GM19043 (cell line): Measurements from ENCODE around the gene GARS1.

ENCODE experiments used
- ATAC-seq: cut with Tn5 transposase; IDR thresholded peaks from one replicate; pipeline ENCODE4 v1.9.1; 2021; ENCODE audit warnings: low read depth; ENCODE audit not compliant: unreplicated experiment

The GARS1 gene

DNA sequence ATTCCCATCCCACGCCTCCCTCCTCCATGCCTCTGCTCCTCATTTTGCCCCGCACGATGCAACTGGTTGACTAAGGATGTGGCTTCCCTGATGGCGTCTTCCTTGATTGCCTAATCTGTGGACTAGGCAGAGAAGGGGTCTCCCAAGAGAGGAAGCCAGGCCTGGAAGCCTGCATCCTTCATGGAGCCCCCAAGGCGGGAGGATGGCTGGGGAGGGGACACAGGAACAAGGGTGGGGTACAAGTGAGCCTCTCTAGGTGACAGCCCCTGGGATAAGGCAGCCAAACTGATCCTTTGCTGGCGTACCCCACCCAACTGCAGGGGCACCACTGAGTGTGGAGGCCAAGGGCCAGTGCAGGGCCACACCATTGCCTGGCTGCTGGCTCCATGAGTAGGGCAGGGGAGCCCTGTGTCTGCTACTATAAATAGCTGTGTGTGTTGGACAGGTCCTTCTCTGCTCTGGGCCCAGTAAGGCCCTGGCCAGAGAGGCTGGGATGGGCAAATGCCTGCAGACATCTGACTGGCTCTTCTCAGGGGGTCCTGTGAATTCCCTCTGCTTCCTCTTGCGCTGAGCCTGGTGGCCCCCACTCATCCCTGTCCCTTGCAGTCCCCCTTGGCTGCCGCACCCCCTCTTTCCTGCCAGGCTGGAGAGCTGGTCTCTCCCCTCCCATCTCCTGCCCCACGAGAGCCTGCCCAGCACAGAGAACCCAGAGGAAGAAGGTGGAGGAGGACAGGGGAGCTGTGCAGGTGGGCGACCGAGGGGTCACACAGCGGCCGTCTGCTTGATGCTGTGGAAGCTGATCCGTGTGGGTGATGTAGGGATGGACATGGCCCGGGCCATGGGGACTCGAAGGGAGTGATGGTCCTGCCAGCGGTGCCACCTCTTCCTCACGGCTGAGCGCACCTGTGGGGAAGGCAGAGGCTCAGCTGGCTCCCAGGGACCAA, 58.3 kb downstream of the GARS1 start:
- no peak for ATAC-seq

DNA sequence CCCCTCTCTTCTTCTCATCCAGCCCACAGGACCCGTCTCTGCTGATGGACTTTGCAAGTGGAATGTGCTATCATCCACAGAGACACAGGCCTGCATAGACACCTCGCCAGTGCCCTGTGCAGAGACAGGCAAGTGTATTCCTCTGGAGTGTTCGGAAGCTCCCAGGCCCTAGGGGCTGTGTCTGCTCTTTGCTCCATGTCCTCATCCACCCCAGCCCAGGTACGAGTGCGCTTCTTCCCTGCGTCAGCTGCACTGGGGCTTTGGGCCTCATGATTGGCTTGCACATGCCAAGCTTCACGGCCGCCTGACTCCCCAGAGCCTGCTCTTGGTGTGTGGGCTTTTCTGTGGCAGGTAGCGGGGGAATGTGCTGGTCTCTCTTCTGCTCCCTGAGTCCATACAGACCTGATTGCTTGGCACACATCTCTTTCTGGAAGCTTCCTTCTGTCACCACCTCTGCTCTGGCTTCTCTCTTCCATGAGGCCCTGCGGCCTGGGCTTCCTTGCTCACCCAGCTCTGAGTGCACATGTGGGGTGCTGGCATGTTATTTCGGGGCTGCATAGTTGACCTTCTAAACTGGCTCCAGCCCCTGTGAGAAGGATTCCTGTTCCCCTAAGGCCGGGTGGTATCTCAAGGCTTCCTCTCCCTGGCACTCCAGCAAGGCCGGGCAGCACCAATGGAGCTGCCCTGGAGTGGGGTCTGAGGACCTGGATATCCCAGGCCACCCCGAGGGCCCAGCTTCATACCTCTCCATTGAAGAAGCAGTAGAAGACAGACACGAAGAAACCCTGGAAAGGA, 59.8 kb downstream of the GARS1 start:
- no peak for ATAC-seq

DNA sequence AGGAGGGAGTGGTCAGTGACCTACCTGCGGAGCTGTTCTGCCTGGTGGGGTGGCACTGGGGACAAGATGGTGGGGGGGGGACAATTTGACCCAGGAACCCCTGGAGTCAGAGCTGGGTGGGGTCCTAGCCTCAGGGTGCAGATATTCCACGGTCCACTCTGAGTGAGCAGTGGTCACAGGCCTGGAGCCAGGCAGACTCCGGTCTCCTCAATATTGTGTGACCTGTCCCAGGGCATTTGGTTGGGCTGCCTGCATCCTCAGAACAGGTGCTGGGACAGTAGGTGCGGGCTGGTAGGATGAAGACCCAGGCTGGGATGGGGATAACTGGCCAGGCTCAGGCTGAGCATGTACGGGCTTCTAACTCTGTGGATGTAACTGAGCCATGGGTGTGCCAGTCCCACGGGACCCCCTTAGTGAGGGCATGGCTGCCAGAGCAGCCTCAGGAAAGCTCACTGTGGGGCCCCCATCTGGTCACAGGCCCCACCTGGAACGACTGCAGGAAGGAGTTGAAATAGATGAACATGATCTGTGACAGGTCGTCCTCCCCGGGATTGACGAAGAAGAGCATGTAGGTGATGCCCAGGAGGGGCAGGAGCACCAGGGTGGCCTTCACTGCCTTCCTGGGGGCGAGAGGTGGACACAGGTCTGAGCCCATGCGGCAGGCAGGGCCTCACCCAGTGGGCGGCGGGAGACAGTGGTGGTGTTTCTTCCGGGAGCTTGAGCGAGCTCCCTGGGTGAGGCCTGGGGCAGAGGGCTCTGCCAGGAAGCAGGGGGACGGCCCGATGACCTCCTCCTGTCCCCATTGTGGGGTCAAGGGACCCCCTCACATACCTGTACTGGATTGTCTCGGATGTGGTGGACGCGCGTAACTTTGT, 60.7 kb downstream of the GARS1 start:
- no peak for ATAC-seq

DNA sequence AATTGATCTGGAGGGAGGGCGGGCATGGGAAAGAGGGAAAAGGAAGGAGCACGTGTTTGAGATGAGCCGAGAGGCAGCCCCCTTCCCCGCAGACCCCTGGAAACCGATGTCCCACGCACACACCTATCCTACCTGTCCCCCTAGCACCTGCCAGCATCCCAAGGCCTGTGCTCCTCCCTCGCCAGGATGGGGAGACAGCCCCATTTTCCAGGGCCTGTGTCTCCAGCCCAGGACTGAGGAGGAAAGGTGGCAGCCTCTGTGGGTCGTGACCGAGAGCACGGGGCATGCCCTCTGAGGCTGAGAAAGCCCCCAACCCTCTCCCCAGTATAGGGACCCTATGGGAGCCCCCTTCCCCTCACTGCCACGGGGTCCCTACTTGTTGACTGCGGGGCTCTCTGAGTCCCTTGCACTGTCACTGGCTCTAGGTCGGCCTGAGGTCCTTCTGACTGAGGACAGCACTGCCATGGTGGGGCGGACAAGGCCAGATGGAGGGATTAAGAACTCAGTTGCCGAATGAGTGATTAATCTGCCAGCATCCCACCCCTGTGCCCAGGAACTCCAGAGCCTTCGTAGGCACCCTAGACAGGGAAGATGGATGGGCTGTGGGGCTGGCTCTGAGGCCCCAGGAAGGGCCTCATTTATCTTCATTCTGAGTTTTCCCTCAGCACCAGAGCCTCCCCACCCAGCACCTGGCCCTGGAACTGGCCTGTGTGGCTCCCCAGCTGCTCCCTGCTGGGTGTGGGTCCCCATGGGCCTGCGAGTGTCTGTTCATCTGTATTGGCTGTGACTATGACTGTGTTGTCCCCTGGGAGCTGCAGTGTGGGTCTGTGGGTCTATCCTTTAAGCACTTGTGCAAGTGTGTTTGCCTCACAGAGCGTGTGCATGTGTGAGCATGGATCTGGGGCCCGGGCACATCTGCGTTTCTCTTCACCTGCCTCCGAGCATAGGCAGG, 61.6 kb downstream of the GARS1 start:
- no peak for ATAC-seq

DNA sequence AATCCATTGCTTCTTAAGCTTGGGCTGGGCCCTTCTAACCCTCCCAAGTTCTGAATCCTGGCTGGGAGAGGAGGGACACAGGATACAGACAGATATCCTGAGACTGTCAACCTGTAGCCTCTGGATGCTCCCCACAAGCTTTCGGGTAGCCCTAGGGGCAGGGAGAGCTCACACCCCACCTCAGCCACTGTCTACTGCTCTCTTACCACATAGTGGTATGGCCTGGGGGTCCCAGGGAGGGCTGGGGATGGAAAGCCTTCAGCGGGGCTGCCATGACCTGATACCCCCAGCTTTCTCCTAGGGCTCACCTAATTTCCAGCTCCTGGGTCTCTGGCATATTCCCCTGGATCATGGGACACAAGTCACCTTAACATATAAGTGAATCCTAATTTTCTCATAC, 62.5 kb downstream of the GARS1 start:
- no peak for ATAC-seq

DNA sequence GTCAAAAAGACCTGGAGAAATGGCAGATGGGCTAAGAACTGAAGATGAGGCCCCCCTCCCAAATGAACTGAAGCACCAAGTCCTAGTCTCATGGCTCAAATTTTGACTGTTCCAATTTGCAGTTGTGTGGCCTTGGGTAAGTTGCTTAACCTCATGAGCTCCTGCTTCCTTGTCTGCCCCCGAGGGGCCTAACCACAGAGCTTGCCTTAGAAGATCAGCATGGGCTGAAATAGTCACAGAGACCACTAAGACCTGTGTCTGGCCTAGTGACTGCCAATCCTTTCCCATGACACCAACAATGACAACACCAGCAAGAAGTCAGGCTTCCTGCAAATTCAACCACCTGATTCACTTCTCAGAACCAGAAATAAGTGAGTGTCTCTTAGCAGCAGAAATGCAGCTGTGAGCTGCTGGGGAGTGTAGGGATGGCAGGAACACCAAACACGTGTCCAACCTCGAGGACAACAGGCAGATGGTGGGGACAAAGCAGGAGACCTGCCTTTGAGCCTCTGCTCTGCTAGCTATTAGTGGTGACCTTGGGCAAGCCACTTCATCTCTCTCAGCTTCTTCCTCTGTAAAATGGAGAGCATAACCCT, 63.9 kb downstream of the GARS1 start:
- no peak for ATAC-seq

DNA sequence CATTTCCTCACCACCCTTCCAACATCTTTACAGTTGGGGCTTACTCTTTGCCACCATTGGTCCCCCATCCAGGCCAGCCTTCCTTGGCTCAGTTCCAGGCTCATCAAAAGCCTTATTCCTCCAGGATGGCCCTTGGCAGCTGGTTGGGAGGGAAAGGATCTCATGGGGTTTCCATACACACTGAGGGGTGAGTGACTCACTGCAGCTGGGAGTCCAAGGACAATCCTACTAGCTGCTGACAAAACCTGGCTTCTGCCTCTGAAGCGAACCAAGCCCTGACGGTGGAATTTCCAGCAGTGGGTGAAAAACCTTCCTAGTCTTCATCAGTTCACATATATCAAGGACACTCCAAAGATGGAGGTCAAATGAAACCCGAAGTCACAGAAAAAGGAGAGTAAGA, 64.6 kb downstream of the GARS1 start:
- no peak for ATAC-seq

DNA sequence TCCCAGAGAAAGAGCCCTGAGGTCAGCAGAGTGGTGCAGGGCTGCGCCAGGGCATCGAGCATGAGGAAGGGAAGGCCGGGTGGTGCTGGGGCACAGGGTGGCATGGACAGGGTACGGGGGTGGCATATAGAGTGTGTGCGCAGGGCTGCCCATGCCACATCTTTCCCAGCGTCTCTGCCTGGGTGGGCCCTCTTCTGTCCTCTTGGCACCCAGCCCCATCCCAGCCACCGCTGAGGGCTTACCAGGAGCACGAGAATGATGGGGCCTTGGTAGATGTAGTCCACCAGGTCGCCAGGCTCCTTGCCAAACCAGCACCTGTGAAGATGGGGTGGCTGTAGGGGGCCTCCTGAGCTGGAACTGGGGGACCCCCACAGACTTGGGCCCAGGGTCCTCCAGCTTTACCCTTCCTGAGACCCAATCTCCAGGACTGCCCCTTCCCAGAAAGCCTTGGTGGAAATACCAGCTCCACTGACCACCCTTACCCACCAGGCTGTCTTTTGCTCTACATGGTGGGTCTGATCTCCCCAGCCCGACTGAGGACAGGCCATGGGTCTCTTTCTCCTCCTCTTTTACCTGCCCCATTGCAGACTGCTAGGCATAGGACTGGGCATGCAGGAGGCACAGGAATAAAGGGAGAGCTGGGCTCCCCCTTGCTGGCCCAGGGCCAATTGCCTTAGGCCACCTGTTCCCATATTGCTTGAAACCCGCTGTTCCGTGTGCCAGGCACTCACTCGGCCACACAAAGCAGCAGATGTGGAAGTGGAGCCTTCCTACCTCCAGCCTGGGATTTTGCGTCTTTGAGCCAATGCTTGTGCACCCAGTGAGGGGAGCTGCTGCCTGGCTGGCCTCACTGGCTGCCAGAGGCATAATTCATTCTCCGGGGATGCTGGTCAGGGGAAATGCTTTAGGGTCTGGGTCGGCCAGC, 65.9 kb downstream of the GARS1 start:
- ATAC-seq = no peak

DNA sequence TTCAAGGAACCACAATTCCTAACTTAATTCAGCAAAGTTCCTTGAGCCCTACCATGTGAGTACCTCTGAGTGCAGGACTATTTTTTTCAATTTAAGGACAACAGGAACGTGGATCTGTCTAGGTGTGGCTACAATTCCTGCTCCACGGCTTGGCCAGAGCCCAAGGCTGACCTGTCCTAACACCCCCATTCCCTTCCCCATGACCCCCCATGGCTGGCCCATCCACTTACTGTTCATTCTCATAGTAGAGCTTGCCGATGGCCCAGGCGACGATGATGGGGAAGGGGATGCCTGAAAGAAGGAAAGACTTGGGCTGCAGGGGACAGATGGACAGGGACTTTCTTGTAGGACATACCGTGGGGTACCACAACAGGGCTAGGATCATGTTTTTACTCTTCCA, 67.2 kb downstream of the GARS1 start:
- no peak for ATAC-seq

DNA sequence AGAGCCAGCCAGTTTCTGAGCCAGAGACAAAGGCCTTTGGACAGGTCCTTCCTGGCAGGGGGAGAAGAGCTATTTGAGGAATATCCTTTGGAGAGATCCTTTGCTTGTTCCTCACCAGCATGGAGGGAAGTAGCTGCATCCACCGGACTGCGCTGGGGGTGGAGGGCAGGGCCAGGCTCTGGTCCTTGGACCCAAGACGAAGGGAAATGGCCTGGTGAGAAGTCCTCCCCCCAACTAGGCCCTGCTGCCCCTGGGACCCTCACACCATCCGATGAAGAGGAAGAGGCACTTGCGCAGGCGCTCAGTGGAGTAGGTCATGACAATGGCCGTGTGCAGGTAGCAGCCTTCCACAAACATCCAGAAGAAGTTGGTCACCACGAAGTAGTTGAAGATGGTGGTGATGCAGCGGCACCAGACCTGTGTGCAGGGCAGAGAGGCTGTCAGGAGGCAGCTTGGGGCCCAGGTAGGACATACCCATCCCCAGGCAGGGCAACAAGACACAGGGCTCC, 67.8 kb downstream of the GARS1 start:
- no peak for ATAC-seq

DNA sequence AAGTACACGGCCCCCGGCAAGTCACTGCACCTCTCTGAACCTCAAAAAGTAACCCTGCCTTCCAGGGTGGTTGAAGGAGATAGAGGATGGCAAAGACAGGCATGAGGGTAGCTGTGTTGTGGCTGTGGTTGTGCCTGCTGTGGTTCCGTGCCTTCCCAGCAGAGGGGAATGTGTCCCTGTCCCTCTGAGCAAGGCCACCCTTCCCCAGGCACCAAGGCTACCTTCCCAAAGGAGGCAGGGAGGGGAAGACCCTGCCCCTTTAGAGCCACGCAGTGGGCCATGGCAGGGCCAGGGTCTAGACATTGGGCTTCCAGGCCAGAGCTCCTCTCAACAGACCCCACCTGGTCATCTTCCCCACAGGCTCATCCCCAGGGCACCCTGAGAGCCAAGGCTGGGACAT, 68.7 kb downstream of the GARS1 start:
- ATAC-seq = no peak

DNA sequence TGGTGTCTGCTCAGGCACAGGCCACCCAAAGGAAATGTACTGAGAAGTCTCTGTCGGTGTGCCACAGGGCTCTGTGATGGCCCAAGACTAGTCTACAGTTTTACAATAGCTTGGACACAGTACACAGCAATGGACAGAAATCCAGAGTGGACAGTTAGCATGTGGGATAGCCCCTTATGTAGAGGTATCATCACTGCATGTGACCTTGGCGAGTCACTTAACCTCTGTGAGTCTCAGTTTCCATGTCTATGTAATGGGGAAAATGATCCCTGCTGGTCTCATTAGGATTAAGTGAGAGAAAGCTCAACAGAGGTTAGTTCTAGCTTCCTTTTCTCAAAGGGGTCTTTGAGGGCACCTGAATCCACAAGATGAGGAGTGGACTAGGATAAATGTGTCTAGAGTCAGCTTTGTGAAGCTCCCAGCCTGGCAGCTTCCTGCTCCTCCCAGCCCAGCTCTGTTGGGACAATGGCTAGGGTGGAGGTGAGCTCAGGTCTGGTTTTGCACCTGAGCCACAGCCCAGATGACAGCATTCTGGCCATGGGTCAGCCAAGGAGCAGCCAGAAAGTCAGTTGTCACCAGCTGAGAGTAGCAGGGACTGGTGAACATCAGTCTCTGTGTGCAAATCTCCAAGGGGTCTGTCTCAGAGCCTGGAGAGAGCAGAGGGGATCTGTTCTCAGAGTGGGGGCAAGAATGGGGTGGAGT, 69.7 kb downstream of the GARS1 start:
- ATAC-seq = no peak

DNA sequence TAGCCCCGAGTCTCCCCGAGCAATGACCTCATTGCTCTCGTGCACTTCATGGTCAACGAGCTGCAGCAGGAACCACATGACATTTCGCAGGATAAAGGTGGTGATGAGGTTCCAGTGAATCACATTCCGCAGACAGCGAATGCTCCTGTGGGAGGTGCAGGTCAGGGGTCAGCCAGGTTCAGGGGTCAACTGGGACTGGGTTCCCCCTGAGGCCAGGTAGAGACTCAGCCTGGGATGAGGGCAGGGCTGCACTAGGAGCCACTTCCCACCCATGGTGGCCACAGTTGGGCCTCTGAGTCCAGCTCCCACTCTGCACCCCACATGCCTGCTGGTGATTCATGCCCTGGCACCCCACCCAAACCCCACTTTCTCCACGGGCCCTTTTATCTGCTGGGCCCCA, 70.4 kb downstream of the GARS1 start:
- ATAC-seq = no peak

DNA sequence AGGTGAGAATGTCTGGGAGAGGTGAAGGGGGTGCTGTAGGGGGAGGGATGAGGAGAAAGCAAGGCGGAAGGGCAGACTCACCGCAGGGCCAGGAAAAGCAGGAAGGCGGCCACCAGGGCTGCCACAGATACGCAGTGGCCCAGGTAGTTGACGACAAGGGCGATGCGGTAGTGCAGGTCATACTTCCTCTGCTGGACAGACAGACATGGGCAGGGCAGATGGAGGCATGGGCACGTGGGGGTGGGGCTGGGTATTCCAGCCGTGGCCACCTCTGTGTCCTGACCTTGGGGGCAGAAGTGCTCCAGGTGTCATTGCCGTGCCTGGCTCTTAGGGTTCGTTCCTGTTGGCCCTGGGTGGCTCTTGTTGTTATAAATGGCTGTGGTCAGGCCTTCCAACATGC, 70.8 kb downstream of the GARS1 start:
- ATAC-seq = no peak

DNA sequence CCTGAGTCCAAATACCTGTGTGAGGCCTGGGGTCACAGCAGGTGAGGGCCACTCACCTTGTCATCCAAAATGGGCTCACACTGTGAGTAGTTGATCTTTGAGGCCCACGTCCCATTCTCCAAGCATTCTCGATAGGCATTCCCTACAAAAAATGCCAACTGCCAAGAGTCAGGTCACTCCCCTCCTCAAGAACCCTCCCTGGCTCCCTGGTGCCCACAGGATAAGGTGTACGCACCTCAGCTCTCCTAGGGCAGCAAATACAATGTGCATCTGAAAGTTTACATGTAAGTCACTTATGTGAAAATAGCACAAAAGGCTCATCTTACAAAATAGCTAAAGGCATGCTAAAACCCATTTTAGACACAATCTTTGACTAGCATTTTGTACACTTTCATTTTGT, 72.5 kb downstream of the GARS1 start:
- ATAC-seq = no peak

DNA sequence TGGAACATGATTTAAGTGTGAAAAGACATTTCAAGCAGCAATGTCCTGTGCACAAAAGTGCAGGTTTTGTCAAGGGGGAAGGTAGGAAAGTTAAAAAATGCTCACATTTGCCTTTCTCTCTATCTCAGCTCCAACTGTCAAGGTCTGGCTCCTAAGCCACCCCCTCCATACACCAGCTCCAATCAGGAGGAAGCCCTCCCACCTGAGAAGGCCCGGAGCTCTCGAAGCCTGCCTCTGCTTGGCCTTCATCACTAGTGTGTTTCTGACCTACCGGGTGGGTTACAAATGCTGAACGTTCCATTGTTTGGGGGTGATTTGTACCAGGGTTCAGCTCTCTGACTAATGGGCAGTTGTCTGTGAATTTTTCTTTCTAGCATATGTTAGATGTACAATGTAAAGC, 73.4 kb downstream of the GARS1 start:
- no peak for ATAC-seq

DNA sequence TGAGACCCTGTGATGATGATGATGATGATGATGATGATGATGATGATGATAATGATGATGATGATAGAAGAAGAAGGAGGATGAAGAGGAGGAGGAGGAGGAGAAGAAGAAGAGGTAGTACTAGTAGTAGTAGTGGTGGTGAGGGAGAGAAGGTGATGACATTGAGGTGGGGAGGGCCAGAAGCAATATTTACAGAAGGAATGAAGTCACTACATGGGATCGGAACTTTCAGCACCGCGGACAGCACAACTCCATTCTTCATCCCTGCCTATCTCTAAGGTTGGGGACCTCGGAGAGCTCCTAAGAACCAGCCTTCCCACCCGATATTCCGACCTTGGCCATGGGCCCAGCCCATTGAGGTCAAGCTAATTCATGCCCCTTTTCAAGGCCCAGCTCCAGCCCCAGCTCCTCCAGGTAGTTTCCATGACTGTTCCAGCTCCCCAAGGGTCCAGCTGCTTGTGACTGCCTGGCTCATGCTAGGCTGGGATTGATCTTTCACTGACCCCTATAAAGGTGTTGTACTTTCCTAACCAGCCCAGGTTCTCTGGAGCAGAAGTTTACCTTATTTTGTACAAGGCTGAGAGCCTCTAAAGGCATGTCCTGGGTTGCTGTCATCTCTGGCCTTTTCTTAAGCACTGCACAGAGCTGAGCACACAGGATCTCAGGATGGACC, 77.3 kb downstream of the GARS1 start:
- ATAC-seq = no peak
